Testis (tissue), 2 donors: ENCODE measurements around the gene USP2.

Experiments used
- CTCF ChIP-seq, 3 experiments: fragments of 450-650 bp in 2 of 3; fragments of 200-600 bp in 1 of 3; sonication (generic) in 1 of 3; IDR thresholded peaks; one replicate each; pipeline ENCODE4 v1.5.1; 2016 to 2019; ENCODE audit warnings: antibody characterized with exemption in 3 of 3, mild to moderate bottlenecking in 2 of 3, moderate library complexity in 1 of 3
- POLR2A ChIP-seq: fragments of 450-650 bp; IDR thresholded peaks from one replicate; pipeline ENCODE4 v1.6.1; 2017; ENCODE audit warnings: antibody characterized with exemption, mild to moderate bottlenecking, moderate library complexity

- TF ChIP-seq CTCF (IDR thresholded peaks at IDR 0.05) (no peak), POLR2A (no peak)
These were observed 60.5 kb downstream of the USP2 start for GRCh38 chr11:119320776-119321524.
